HG03457 (cell line): ENCODE measurements around the gene ALCAM.

Source experiments
- ATAC-seq: cut with Tn5 transposase; IDR thresholded peaks from one replicate; pipeline ENCODE4 v1.9.1; 2021; ENCODE audit warnings: moderate number of reproducible peaks; ENCODE audit not compliant: unreplicated experiment

ALCAM gene

DNA sequence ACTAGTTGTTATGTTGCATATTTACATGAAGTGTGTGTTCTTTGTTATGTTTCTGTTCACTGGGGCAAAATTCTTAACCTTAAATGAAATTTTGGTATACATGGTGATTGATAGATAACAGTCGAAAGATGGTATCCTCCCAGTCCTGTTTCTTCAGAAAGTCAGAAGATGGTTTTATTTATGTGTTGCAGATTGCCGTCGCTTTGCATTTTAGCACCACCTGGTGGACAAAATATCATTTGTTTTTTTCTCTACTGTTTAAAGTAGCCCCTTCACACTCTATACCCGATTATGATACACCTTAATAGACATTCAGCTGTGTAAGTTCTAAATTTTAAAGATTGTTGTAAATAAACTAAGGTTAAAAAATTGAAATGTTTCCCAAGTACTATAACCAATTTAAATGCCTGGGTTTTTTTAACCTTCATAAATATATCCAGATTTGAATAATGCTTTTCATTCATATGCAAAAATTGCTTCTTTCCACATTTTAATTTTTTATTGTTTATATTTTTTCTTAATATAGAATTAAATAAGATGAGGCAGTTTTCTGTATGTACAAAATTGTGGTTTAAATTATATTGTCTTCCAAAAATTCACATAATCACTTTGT lies 152.2 kb downstream of the ALCAM start:
- no peak for ATAC-seq

DNA sequence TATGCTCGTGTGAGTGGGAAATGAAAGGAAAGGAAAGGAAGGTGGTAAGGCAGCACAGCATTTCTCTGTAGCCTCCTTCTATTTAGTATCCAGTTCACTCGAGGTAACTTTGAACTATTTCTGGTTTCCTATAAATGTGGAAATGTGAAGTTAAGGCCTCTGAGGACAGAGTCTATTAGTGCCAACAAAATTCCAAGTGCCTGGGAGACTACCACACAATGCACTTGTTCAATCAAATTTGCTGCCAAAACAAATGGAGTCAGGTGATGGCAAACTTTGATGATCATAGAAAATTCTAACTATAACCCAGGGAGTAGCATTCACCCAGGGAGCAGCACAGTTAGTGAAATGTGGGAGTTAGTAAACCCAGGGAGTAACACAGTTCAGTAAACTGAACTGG lies 155.1 kb downstream of the ALCAM start:
- no peak for ATAC-seq

DNA sequence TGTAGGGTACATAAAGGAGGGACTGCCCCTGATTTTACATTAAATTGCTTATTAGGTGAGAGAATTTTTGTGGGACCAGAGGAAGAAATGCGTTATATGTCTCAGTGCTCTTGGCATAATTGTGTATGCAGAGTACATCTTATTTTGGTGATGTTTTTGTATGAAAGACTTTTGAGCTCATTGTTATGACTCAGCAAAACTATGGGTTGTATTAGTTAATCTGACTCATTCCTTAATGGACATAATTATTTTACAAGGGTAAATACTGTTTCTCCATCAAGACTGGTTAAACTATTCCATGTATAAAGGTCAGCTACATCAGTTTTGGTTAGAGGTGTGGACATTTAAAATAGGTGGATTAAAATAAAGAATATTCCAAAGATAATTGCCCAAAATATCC lies 156.8 kb downstream of the ALCAM start:
- no peak for ATAC-seq

DNA sequence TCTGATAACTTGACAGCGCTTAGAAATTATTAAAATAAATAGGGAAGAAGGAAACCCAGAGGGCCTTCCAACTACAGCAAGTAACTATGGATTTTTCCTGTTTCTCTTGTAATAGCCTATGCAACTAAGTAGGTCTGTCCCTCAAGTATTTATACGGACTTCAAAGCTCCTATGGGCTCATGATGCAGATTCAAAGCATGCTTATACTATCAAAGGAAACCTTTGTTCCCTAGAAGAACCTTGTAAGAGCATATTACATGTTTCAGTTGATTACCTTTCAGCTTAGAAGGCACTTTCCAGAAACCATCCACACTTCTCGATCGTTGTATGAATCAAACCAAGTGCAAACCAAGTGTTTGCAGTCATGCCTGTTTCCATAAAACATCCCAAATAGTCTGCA lies 158.8 kb downstream of the ALCAM start:
- ATAC-seq: no peak

DNA sequence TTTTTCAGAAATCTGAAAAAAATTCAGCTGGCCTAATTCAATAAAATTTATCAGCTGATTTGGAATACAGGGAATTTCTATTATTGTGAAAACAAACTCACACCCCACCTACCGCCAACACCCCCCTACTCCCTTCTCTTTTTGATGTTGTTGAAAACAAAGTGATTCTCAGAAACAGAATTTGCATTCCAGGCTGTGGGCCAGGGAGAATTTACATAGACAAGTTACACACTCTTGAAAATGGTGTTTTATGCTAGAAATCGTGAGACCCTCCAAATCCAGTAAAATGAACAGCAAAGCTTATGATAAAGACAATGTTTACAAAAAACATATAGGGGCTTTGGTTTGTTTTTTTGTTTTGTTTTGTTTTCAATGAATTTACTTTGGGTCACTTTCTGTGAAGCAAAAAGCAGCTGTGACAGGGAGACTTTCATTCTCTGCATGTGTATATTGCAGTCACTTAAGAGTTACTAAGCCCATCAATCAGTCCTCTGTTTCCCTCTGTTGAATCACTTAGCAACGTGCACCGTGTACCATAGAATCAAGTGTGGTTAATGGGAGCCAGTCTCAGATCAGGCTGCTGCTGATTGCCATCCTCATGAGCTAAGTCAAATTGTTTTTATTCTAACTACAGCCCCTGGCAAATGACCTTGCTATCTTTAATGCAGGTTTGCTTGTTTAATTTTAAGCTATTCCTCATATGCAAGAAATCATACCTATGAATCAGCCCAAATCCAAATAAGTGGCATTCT lies 159.8 kb downstream of the ALCAM start:
- ATAC-seq: no peak

DNA sequence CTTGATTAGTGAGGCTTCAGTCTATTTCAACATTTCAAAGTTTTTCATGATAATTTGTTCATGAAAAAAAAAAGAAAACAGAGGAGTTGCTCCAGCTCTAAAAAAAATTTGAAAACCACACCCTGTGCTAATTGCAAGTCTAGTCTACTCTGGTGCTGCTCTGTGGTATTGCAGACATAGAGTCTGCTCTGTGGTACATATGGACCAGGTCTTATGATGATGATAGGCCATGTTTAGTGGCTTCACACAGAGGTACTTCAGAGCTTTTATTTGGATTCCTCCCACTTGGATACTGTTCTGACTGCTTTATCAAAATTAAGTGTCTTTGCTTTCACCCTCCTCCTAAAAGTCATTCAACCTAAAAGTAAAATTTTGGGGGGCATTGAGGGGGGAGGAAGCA lies 160.8 kb downstream of the ALCAM start:
- no peak for ATAC-seq

DNA sequence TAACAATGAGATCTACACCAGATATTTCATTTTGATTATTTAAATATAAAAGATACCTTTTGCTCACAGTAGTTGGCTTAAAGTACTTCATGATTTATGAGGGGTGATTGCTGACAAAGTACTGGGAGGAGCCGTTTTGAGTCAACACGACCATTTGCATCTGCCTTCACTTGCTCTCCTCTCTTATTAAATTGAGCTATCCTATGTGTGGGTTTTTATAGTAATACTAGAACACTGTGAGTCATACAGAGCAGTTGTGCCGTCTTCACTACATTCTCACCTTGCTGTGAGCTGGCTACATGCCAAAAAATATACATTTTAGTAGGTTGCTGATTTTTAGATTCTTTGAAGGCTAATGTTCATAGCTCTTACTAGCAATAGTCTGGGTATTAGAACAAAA lies 161.2 kb downstream of the ALCAM start:
- peak; percentile 61 for ATAC-seq

DNA sequence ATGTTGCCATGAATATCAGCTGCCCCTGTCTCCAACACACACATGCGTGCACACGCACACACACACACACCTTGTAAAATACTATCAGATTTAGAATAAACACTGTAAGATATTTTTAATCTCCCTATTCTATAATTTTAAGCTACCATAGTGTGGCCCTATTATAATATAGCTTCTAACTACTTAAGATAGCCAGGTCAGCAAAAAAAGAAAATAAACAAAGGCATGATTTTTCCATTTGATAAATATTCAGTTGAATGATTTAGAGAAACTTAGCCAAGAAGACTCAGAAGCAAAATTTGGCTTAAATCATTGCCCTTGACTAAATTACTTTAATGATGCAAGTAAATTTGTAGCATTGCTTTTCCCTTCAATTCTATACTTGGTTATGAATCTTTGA lies 162.2 kb downstream of the ALCAM start:
- no peak for ATAC-seq

DNA sequence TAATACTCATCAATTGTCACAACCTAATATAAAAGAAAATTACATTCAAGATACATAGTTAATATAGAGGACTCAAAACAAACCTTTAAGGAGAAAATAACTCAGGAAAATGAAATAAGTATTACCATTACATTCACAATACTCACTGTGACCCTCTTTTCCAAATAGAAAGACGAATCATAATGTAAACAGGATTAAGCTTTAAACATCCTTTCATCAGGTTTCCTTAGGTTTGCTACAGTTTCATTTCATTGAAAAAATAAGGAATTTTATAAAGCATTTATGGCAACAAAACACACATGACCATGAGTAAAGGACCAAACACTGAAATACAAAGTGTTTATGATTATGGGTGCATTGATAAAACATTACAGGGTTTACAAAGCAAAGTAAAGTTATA lies 162.7 kb downstream of the ALCAM start:
- ATAC-seq: no peak

DNA sequence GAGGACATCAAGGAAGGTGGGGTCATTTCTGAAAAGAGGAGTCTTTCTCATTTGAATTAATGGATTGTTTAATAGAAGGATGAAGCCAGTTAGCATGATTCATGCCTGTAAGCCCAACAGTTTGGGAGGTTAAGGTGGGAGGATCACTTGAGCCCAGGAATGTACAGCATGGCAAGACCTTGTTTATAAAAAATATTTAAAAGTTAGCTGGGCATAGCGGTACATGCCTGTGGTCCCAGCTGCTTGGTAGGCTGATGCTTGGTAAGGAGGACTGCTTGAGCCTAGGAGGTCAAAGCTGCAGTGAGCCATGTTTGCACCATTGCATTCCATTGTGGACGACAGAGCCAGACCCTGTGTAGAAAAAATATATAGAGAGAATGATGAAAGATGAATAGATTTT lies 165.5 kb downstream of the ALCAM start:
- ATAC-seq: no peak

DNA sequence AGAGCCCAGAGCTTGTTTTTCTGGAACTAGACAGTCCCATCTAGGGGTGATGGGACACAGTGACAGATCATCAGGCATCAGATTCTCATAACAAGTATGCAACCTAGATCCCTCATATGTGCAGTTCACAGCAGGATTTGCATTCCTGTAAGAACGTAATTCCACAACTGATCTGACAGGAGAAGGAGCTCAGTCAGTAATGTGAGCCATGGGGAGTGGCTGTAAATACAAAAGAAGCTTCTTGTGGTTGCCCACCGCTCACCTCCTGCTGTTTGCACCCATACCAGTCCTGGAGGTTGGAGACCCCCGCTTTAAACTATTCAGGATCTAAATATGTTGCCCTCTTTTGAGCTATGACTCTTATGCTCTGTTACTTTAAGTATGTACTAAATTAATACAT lies 167.3 kb downstream of the ALCAM start:
- ATAC-seq: no peak

DNA sequence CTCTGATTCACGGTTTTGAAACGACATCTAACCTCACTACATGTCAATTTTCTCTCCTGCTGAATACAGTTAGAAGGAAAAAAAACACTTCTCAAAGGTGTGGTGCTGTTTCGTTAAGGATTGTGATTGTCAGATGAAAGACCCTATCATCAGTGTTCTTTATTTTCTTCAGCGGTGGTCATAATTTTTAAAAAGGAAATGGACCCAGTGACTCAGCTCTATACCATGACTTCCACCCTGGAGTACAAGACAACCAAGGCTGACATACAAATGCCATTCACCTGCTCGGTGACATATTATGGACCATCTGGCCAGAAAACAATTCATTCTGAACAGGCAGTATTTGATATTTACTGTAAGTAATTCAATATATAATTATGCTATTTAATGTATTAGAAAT lies 167.8 kb downstream of the ALCAM start:
- no peak for ATAC-seq

DNA sequence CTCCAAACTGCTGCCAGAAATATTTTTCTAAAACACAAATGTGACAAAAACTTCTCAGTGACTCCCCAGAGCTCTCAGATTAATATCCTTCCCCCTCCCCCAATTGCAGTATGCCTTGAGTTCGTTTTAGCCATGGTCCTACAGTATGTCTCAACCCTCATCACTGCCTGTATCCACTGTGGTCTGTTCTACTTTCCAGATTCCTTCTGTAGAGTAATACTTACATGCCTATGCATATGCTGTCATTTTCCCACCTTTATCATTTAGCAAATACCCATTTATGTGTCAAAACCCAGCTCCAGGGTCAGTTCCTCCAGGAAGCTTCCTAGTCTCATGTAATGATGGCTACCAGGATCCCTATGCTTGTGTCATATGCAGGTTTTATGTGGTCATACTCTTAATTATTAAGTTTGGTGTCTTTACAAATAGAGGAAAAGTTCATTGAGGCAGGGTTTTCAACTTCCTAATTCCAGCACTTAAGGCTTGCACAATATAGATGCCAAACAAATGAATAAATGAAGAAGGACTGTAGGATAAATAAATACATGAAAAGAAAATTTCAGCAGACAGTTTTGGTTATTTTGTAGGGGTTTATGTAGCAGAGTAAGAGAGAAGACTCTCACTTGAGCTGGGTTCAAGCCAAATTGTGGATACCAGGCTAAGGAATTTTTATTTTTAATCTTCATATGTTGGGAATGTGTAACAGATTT lies 170.8 kb downstream of the ALCAM start:
- no peak for ATAC-seq

DNA sequence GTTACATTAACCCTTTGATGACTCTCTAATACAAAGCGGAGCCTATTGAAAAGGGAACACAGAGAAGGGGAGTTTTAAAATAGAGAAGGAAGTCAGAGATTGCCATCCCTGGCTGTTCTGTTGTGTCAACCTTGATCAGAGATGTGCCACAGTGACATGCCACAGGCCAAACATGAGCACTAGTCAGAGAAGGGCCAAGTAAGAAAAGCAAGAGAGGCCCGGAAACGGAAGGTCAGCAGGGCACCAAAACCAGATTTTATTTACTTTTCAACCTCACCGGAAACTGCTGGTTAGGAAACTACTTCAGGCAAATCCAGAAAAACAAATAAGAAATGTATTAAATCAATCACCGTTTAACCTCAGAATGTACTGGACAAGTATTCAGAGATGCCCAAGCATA lies 171.8 kb downstream of the ALCAM start:
- ATAC-seq: no peak

DNA sequence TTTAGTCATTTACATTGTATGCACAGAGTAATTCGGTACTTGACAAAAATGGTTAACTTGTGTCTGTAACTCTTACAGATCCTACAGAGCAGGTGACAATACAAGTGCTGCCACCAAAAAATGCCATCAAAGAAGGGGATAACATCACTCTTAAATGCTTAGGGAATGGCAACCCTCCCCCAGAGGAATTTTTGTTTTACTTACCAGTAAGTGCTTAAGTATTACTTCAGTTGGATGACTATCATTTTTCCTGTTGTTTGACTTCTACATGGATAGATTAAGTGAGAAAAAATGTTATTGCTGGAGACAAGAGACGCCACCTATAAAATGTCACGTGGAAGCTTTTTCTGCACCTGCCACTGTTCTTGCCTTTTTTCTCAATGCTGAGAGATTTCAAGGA lies 173.2 kb downstream of the ALCAM start:
- no peak for ATAC-seq

DNA sequence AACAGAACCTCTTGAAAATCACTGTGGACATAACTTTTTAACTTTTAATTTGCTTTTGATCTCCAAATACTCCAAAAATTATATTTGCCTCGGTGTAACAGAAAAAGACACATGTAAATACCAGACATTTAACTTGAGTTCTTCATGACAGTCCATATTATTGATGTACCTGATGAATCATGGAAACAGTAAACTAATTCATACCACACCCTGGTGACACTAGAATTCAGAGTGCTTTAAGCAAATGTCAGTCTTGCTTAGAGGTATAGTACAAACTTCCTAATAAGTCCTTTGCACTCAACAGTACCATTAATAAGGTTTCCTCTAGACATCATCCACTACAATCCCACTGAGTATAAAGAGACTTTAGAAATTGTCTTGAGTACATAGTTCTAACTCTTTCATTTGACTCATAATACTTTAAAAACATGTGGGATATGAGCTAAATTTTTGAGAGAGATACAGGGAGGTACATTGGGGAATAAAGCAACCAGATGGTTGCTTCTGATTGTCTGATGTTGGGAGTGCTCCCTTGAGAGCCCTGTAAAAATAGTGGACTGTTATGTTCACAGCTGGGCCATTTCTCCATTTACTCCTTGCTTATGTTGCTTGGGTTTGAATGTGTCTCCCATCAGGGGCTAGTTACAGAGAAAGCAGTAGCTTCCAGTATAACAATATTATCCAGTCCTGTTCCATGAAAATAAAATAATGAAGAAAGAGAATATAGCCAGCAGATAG lies 175.7 kb downstream of the ALCAM start:
- ATAC-seq: no peak

DNA sequence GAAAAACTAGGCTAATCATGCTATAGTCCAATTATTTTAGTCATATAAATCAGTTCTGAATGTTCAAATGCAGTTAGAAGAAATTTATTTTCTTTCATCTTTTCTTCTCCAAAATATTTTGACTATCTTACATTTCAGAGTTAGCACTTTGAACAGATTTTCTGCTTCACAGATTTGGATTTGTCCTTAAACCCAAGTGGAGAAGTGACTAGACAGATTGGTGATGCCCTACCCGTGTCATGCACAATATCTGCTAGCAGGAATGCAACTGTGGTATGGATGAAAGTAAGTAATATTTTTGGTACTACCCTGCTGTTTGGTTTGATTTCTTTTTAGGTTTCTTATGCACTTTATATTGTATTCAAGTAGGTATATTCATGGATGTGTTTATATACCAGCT lies 178.3 kb downstream of the ALCAM start:
- no peak for ATAC-seq

DNA sequence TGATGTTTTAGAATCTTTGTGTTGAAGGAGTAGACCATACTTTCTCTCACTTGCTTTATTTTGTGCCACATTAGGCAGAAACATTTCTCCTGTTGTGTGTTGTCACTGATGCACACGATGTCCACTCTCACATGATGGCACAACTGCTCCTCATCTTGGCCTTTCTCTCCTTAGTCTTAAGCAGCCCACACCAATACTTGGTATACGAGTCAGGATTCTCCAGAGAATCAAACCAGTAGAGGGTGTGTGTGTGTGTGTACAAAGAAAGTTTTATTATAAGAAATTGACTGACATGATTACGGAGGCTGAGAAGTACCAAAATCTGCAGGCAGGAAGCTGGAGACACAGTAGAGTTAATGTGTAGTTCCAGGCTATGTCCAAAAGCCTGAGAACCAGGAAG lies 187.1 kb downstream of the ALCAM start:
- no peak for ATAC-seq

DNA sequence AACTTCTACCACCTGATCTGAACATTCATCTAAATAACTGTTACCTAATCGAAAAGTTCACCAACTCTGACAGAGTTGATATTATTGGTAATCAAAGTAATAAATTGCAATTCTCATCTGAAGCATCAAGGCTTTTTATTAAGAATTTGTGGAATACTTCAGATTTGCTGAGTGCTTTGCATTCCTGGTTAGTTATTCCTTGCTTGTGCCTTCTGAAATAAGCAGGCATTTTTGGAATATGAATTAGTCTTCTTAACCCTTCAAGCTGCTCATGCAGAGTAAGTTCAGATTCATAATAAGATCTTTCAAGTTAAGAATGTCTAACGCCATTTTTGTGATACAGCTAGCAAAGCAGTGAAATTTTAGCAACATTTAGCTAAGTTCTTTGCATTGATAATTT lies 188.5 kb downstream of the ALCAM start:
- ATAC-seq: no peak

DNA sequence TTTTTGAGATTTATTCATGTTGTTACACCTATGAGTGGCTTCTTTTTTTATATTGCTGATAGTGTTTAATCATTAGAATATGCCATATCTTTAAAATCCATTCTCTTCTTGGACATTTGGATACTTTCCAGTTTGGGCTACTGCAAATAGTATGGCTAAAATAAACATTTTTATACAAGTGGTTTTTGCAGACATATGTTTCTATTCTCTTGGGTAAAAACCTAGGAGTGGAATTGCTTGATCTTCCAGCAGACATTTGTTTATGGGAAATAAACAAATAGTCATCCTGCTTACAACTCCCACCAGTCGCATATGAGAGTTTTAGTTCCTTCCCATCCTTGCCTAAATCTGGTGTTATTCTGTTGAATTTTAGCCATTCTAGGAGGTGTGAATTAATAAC lies 193.1 kb downstream of the ALCAM start:
- no peak for ATAC-seq

DNA sequence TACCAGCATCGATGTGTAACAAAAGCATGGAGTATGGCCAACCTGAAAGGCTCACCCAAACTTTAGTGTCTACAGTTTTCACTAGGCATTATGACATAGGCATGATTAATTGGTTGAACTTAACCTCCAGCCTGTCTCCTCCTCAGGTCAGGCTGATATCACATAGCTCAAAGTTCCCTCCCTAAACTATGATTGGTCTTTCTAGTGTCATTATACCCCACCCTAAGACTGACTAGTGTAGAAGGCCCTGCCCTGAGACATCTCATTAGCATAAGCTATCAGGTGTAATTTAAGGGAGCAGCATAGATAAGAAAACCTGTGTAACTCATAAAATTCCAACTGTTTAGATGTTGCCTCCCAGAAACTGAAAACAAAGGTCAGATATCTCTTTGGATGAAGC lies 195.2 kb downstream of the ALCAM start:
- ATAC-seq: no peak
